SK-N-MC (cell line): ENCODE results near the gene SUMO1.

Experiments
- EZH2 ChIP-seq: fragments of 200-600 bp; sonication (generic); IDR thresholded peaks from one replicate; pipeline ENCODE4 v1.6.1; 2017; ENCODE audit warnings: antibody characterized with exemption
- FOXP2 ChIP-seq: optimal IDR thresholded peaks from 2 replicates; pipeline ENCODE3; 2011; ENCODE audit warnings: mild to moderate bottlenecking, moderate library complexity; ENCODE audit not compliant: insufficient read depth; ENCODE audit errors: extremely low read length, control extremely low read depth
- POLR2AphosphoS5 ChIP-seq: IDR thresholded peaks from 2 replicates; pipeline ENCODE4 v1.6.1; 2012; ENCODE audit warnings: mild to moderate bottlenecking, low read depth, low read length, borderline replicate concordance

- TF ChIP-seq POLR2AphosphoS5 (no peak), EZH2 (no peak), FOXP2 (no peak)
These were observed 45.1 kb downstream of the SUMO1 start for GRCh38 chr2:202193305-202193704.
